VCaP (cell line): ENCODE data around the gene SSBP3.
"Not testable (repeated sequence)": the region's sequence is repeated elsewhere in the genome, so short reads cannot be mapped to it uniquely, and the experiment has no call there.

Source experiments
- H3K27ac ChIP-seq: fragments of 450-650 bp; 2 replicates; pipeline ENCODE4 v1.5.1; 2017
- TF ChIP-seq, protein P1 (sequence below): fragments of 450-650 bp; conservative IDR thresholded peaks from 2 replicates; pipeline ENCODE4 v1.5.1; 2017; ENCODE audit warnings: mild to moderate bottlenecking, moderate library complexity

The SSBP3 gene

DNA sequence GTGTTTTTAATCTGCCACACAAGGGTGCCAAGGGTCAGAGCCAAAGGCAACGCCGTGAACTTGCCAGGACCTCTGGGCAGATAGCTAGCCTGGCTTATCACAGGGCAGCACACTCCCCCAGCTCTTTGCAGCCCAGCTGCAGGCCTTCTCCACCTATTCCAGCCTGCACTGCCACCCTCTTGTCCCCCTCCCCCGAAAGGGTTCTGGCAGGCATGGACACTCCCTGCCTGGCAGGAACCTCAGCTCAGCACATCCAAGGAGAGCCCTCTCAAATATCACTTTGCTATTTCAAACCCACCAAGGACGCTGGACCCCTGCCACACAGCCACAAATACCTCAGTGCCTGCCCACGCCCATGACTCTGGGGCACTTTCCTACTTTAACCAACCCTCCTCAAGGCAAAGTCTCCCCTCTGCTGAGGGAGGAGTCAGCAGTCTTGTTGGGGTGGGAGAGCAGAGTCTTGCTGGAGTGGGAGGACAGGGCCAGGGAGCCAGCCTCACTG, 9.1 kb downstream of the SSBP3 start:
- TF ChIP-seq, protein P1, sequence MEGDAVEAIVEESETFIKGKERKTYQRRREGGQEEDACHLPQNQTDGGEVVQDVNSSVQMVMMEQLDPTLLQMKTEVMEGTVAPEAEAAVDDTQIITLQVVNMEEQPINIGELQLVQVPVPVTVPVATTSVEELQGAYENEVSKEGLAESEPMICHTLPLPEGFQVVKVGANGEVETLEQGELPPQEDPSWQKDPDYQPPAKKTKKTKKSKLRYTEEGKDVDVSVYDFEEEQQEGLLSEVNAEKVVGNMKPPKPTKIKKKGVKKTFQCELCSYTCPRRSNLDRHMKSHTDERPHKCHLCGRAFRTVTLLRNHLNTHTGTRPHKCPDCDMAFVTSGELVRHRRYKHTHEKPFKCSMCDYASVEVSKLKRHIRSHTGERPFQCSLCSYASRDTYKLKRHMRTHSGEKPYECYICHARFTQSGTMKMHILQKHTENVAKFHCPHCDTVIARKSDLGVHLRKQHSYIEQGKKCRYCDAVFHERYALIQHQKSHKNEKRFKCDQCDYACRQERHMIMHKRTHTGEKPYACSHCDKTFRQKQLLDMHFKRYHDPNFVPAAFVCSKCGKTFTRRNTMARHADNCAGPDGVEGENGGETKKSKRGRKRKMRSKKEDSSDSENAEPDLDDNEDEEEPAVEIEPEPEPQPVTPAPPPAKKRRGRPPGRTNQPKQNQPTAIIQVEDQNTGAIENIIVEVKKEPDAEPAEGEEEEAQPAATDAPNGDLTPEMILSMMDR = no peak
- peak overlapping the region; percentile 31 for H3K27ac ChIP-seq

DNA sequence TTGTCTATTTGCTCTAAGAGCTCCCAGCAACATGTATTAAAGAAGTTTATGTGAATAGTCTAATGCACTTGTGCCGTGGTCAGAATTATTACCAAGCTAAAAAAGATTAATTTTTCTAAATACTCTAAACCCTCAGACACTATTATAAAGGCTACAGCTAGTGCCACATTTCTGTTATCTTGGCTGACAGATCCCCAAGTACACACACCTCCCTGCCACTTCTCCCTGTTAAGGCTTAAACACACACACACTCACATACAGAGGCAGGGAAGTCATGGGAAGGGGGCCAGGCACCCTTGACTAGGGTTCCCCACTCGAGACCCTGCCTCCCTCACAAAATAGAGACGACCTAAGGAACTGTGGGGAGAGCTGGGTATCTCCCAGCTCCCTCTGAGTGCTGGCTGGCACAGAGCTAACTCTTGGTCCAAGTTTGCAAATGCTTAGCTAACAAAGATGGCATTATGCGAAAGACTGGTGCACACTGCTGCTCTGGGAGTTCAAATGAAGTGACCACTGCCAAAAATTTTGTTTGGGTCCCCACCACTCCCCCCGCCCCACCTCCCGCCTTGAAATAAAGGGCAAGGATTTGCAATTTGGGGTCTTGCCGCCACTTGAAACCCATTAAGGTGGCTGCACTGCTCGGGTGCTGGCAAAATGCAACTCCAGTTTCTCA, 9.8 kb downstream of the SSBP3 start:
- H3K27ac ChIP-seq = peak overlapping the region; percentile 31
- TF ChIP-seq, protein P1 = no peak

DNA sequence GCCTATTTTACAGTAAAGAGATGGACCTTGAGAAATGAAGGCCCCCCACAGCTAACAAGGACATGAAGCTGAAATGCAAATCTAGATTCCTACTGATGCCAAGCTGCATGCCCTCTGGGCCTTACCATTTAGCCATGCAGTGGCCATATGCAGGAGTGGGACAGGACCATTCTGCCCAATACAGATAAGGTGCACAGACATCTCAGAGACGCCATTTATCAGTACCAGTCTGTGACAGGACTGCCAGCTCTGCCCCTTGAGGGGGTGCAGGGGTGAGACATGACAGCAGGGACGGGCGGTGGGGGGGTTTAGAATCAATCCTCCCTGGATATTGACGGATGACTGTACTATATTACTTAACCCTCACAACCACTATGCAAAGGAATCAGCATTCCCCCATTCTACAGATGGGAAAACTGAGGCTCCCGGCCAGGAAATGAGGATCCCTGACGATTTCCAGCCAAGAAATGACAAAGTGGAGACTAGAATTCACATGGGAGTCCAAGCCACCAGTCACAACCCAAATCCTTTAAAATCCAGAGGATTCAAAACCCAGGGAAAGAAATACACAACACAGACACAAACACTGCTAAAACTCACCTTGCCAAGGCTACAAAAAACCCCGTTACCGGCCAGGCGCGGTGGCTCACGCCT, 10.8 kb downstream of the SSBP3 start:
- TF ChIP-seq, protein P1 = no peak
- no peak overlapping the region for H3K27ac ChIP-seq

DNA sequence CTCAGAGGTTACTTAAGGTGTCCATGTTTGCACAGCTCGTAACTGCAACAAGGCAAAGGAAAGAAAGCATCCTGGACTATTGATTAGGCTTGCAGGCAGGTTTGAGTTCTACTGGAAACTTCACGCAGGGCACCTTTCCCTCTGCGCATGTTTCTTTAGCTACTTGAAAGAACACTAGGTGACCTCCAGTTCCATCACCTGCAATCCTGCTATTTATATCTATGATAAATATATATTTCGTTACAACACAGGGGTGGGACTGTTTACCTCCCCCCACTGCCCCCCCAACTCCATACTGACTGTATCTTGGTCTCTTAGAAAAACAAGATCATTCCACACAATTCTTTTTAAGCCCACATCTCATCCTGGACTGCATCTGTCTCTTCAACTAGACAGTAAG, 12.1 kb downstream of the SSBP3 start:
- TF ChIP-seq, protein P1 = no peak
- no peak overlapping the region for H3K27ac ChIP-seq

DNA sequence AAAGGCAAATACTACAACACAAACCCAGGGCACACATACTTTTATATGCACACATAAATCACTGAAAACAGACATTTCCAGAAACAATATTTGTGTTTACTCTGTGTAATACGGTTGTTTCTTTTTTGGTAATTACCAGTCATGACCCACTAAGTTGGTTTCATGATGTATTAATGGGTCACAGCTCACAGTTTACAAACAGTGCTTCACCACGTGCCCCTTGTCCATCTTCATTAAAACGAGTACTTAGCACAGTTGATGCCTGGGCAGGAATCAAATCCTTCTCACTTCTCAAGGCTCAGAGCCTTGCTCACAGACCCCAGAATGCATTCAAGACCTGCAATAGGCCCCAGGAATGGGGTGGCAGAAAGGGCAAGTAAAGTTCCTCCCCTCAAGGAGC, 13.8 kb downstream of the SSBP3 start:
- H3K27ac ChIP-seq = no peak overlapping the region
- TF ChIP-seq, protein P1 = no peak

DNA sequence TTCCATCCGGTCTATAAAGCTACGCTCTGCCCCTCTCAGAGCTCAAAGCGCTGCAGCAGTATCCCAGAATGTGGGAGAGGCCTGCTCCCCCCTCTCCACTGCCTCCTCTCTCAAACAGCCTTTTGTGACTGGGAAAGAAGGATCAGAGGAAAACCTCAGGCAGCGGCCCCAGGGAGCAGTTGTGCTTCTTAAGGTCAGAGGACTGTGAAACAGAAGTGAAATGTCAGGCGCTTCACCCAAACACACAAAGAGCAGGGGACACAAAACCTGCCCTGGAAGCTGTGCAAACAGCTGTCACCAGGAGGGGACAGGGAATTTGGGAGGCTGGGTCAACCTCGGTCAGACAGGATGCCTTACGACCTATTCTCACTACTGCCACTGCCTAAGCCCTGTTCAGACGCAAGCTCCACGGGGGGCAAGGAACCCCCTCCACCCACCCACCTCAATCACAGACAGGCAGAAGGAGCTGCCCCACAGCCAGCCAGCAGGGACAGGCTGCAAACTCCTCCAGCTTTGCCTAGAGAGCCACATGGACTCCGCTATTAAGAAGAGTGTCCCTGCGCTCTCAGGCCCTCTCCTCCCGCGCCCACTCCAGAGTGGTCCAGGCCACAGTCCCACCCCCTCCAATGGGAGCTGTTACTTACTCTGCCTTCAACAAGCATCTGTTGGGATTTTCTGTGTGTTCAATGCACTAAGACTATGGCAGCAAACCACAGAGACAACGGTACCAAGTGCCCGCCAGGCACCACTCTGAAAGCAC, 14.6 kb downstream of the SSBP3 start:
- TF ChIP-seq, protein P1 = no peak
- no peak overlapping the region for H3K27ac ChIP-seq

DNA sequence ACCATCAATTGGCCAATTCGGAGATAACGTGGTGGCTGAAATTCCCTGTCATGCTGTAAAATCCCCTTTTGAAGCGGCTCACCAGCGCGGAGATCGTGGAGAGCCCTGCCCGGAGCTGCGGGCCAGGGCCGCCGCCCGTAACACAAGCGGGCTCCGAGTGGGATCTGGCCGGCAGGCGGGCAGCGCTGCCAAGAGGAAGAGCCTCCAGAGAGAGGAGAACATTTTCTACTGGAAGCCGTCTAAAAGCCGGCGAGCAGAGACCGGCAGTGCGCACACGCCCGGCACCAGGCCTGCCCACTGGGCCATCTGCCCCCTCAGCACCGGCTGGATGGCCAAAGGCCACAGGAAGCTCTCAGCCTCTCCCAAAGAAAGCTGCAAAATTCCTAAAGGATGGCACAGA, 15.5 kb downstream of the SSBP3 start:
- no peak overlapping the region for H3K27ac ChIP-seq
- TF ChIP-seq, protein P1 = no peak

DNA sequence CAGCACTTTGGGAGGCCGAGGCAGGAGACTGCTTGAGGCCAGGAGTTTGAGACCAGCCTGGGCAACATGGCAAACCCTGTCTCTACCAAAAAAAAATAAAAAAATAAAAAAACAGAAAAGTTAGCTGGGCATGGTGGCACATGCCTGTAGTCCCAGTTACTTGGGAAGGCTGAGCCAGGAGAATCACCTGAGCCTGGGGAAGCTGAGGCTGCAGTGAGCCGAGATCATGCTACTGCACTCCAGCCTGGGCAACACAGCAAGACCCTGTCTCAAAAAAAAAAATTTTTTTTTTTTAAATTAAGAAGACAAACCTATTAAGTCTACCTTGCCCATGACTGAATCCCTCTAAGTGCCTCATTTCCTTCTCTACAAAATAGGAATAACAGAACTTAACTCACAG, 16.6 kb downstream of the SSBP3 start:
- not testable (repeated sequence) for H3K27ac ChIP-seq
